NCI-H2227 treated with DMSO at 0.1 percent for 48 hours (cell line): ENCODE results near the gene ALG6.
A peak's percentile ranks its signal among the peaks of the same experiment; 100 is the strongest.

Experiments
- DNase-seq: peaks from one replicate; lab custom pipeline; 2025; lab: John Stamatoyannopoulos, UW

ALG6 gene

GRCh38 chr1:63367215-63368103 is at the start of gene ALG6:
Gene ALG6 (plus strand): TSS chr1:63367627. CDS start chr1:63370978, 3,351 bp downstream.
- peak; percentile 89 for DNase-seq

- DNase-seq: no peak
Measured at GRCh38 chr1:63317817-63318152, 49.6 kb upstream of the ALG6 start.

DNA sequence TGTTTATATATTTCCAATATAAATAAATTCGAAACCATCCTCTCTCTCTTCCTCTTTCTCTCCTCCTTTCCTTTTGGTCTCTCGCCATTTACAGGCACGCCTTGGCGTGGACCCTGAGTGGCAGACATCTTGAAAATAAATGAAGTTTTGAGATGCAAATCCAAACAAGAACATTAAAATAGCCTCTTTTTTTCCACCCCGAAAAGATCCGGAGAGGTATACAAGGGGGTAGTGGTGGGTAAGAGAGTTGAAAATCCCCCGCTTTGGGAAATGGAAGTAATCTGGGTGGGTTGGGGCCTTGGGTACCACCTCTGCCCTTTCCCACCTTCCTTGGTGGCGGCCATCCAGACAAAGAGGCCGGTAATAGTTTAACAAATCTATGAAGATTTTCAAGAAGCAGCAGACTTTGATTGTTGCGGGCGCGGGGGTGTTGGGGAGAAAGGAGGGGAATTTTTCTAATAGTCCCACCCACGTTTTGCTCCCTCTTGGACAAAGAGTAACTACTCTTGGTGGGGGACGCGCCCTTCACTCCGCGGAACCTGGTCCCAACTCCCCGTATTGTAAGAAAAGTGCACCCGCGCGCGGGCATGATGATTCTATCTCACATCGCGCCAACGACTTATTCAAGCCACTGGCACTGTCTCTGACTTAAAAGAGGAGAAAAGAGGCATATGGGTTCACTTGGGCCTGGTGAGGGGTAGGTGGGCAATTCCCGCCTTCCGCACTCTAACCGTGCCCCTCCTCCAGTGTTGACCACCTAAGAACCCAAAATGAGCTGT is 49.0 kb upstream of the ALG6 start:
- DNase-seq: no peak

GRCh38 chr1:63319046-63320021 is 48.1 kb upstream of the ALG6 start:
- no peak for DNase-seq

DNA sequence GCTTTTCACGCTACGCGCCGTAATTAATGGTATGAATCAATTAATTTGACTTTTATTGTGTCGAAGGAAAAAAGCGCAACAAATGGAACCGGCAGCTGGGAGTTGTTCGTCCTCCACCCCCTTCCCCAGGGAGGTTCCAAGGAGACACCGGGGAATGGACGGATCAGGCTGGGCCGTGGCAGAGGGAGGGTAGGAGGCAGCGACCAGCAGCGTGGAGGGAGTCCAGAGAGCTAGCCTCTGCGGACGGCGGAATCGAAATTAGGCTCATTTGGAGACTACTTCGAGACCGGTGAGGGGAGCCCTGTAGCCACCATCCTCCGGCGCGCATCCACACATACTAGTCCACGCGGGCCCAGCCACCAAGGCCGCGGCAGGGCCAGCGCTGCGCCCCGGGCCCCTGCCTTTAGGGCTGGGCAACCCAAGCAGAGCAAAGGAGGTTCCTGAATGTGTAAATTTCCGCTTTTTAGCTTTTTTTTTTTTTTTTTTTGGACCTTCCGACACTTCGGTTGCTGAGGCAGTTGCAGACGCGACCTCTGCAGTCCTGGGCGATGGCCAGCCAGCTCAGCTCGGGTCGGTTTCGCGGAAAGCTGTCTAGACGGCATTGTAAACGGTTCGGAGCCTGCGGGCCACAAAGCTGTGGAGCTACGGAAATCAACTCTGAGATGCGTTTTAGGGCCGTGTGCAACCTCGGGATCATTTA is 47.3 kb upstream of the ALG6 start:
- no peak for DNase-seq

DNA sequence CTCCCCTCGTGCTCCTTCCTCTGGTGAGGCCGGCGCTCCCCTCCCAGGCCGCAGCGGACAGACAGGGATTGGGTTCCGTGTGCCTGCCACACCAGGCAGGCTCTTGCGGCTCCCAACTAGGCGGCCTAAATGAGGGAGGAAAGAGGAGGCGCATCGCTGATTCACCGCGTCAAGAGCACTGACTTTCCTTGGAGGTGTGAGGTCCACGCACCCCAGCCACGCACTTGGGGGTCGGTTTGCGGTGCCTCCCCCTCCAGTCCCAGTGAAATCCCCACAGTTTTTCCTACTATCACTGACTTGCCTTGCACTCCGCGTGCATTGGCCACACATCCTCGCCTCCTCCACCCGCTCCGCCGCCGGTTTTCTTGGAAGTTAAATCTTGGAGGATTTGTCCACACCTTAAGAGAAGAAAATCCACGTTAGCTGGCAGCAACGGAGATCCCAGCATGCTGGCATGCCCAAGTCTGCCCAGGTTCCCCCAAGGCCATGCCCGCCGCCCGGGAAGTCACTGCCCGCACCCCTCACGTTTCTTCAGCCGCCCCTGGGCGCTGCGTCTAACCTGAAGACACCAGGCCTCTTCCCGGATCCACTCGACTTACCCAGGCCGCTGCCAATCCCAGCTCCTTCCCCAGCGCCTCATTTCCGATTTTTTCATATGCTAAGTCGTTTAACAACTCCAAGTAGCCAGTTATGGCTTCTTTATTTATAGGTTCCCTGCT is 46.2 kb upstream of the ALG6 start:
- DNase-seq: no peak

DNA sequence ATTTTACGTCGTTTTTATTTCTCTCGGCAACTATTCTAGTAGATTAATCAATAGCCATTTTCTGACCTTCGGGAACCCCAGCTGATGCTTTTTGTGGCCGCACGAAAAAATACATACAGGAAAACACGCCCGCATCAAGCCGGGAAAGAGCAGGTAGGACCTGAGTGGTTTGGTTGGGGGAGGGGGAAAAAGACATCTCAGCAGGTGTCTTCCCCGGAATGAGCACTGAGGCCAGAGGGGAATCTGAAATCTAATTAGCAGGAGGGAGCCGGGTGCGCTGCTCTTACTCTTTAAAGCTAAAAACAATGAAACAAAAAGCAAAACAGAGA is 45.7 kb upstream of the ALG6 start:
- no peak for DNase-seq

DNA sequence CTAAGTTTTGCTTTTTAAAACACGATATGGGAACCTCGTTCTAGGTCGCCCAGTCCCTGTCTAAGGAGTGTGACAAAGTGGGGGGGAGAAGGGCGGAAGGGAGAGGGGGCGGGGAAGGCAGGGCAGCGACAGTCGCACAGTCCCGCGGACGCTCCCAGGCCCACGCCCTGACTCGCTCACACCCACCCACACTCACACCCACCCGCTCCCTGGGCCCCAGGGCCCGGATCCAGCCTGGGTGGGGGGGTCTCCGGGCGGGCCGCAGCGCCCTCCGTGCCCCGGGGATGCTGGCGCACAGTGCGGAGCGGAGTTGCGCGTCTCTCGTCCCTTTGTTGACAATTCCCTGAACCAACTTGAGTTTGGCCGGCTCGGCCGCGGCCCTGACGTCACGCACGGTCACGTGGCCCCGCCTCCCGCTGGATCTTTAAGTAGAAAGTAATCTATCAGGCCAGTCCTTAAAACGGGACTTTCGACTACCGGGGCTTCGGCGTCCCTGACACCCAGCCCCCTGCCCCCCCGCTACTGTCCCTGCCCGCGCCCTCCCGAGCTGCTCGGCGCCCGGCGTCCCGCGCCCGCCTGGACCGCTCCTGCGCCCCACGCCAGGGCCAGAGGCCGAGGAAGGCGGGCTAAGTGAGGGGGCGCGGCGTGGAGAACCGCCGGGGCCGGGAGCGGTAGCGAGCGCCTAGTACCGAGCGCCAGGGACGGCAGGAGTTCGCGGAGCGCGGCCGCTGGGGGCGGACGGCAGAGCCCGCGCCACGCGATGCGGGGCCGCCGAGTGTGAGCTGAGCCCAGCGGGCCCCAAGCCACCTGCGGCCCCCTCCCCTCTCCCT is 45.1 kb upstream of the ALG6 start, which contains the start of gene FOXD3:
Gene FOXD3, plus strand, starts transcription at position 454 of the 830 bp plus-strand sequence. CDS start 492 bp downstream, outside the sequence.
- DNase-seq: no peak

GRCh38 chr1:63322944-63323864 is 44.2 kb upstream of the ALG6 start:
- DNase-seq: no peak

DNA sequence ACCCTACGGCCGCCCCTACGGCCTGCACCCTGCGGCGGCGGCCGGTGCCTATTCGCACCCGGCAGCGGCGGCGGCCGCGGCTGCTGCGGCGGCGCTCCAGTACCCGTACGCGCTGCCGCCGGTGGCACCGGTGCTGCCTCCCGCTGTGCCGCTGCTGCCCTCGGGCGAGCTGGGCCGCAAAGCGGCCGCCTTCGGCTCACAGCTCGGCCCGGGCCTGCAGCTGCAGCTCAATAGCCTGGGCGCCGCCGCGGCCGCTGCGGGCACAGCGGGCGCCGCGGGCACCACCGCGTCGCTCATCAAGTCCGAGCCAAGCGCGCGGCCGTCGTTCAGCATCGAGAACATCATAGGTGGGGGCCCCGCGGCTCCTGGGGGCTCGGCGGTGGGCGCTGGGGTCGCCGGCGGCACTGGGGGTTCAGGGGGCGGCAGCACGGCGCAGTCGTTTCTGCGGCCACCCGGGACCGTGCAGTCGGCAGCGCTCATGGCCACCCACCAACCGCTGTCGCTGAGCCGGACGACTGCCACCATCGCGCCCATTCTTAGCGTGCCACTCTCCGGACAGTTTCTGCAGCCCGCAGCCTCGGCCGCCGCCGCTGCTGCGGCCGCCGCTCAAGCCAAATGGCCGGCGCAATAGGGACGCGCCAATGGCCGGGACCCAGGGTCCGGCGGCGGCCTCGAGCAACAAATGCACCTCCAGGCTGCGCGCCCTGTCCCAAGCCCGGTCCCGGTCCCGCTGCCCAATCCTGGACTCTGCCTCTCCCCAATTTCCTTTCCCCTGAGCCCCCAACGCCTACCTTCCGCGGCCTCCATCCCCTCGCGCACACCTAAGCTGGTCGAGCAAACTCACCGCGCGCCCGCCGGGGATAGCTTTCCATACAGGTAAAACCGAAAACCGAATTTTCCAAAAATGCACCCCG is 43.3 kb upstream of the ALG6 start:
- no peak for DNase-seq

DNA sequence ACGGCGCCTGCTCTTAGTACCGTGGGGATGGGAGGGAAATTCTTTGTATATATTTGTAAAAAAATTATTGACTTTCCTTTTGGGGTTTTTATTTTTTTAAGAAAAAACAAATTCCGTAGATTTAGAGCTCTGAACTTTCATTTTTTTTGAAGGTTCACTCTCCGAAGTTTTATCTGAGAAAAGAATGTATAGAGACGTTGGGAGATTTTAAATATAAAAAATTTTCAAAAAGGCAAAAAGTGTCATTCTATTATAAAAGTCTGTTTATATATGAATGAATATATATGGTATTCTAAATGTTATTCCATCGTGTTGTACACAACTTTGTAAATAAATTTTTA is 42.7 kb upstream of the ALG6 start:
- no peak for DNase-seq

DNA sequence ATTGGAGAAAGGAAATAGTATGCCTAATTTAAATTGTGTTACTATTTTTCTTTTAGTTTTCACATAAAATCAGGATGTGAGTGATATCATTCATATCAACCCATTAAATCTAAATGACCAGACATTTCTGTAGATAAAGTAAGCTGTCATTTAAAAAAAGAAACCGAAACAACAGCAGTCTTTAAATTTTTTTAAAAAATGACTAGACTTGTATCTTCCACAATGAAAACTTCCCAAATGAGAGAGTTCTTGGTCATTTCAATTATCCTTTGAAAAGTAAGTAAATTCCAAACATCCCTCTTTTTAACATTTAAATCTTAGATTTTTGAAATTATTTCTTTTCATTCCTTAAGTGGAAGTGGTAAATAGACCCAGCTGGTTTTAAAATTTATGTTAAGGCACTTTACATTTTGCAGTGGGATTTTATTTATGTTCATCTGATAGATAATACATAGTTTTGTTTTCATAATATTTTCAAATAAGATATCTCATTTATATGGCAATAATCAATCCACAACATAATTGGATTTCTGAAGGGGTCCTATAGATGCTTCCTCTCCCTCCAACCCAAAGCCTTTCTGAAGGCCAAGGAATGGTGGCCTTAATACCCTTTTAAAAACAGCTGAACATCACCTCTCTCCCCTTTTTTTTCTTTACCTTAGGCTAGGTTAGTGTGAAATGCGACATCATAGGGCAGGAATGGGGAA is 42.0 kb upstream of the ALG6 start:
- DNase-seq: no peak

- DNase-seq: no peak
Measured at GRCh38 chr1:63326106-63326472, 41.3 kb upstream of the ALG6 start.

DNA sequence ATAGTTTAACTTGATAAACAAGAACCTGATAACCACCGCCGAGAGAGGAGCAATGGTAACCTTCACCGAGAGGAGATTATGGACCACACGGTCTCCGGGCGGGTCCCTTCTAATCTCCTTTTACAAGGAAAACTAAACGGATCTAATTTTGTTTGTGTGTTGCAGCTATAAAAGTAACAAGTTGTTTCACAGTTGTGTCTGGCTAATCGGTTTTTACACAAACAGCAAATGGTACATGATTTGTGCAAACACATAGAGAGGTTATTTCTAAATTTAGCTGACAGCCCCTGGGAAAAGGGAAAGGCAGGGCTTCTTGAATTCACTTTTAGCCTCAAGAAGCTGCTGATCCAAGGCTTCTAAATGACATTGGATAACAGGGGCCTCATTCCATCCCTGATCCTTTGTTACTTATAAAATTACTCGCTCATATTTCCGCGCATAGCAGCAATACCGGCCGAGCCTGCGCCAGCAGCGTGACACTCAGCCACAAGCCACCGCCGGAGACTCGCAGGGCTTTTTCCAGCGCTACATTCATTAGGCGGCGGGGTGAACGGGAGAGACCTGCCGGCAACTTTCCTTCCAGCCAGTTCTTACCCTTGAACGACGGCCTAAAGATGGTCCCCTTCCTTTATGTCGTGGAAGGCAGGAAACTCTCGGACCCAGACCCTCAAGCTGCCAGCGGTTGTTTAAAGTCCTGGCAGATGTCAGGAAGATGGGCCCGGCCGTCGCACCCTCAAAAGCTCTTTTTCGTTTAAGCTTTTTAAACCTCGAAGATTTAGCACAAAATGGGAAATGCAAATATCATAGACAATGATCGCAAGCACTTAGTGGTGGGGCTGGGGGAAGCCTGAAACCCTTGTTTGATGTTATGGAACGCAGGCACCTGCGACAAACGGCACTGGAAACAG is 40.7 kb upstream of the ALG6 start:
- peak; percentile 53 for DNase-seq

- peak; percentile 46 for DNase-seq
Measured at GRCh38 chr1:63327417-63328054, 39.9 kb upstream of the ALG6 start.

- DNase-seq: no peak
Measured at GRCh38 chr1:63328122-63328521, 39.3 kb upstream of the ALG6 start.
